GM21390 (cell line): ENCODE results near the gene ZC3HAV1.
"Not testable (repeated sequence)": the region's sequence is repeated elsewhere in the genome, so short reads cannot be mapped to it uniquely, and the experiment has no call there.

Source experiments
- ATAC-seq: cut with Tn5 transposase; IDR thresholded peaks from one replicate; pipeline ENCODE4 v1.9.1; 2021; ENCODE audit not compliant: unreplicated experiment

The ZC3HAV1 gene

GRCh38 chr7:139055674-139056073, 53.8 kb downstream of the ZC3HAV1 start:
- no peak for ATAC-seq

- ATAC-seq, result not testable (repeated sequence)
Measured at GRCh38 chr7:139054656-139055055, 54.9 kb downstream of the ZC3HAV1 start.

GRCh38 chr7:139054101-139054500, 55.4 kb downstream of the ZC3HAV1 start:
- no peak for ATAC-seq

- ATAC-seq, result no peak
Measured at GRCh38 chr7:139051655-139052054, 57.9 kb downstream of the ZC3HAV1 start.

GRCh38 chr7:139049936-139050335, 59.6 kb downstream of the ZC3HAV1 start:
- no peak for ATAC-seq

GRCh38 chr7:139049111-139049510, 60.4 kb downstream of the ZC3HAV1 start:
- ATAC-seq, result no peak

GRCh38 chr7:139047970-139048369, 61.5 kb downstream of the ZC3HAV1 start:
- ATAC-seq, result no peak

- no peak for ATAC-seq
Measured at GRCh38 chr7:139046143-139046542, 63.4 kb downstream of the ZC3HAV1 start.

- ATAC-seq, result no peak
Measured at GRCh38 chr7:139044813-139045794, 64.4 kb downstream of the ZC3HAV1 start.

- peak; percentile 55 for ATAC-seq
Measured at GRCh38 chr7:139043823-139044812, 65.4 kb downstream of the ZC3HAV1 start.

GRCh38 chr7:139041378-139042085, 68.0 kb downstream of the ZC3HAV1 start:
- ATAC-seq, result no peak

- no peak for ATAC-seq
Measured at GRCh38 chr7:139038691-139039090, 70.8 kb downstream of the ZC3HAV1 start.

- no peak for ATAC-seq
Measured at GRCh38 chr7:139036901-139037300, 72.6 kb downstream of the ZC3HAV1 start.

GRCh38 chr7:139035586-139036353, 73.8 kb downstream of the ZC3HAV1 start, which contains the start of gene ZC3HAV1L:
Gene ZC3HAV1L, minus strand, starts transcription at chr7:139036042. Its CDS starts 25 bp downstream, at chr7:139036017.
- ATAC-seq, result peak; percentile 88

- ATAC-seq, result peak; percentile 37
Measured at GRCh38 chr7:139034855-139035585, 74.5 kb downstream of the ZC3HAV1 start.

- no peak for ATAC-seq
Measured at GRCh38 chr7:139034336-139034735, 75.2 kb downstream of the ZC3HAV1 start.

- no peak for ATAC-seq
Measured at GRCh38 chr7:139033346-139034114, 76.0 kb downstream of the ZC3HAV1 start.

- no peak for ATAC-seq
Measured at GRCh38 chr7:139032473-139032872, 77.0 kb downstream of the ZC3HAV1 start.
